ENCODE measurements around the gene CA11. TPM values are rescaled to one million over a fixed set of nuclear protein-coding genes. Genes with fewer than 3 reads are reported as not detected.
A peak's percentile ranks its signal among the peaks of the same experiment; 100 is the strongest.

The CA11 gene
- total and polyA plus RNA-seq, 2 of the 8 experiments (the other 6 are each of a cell fraction or from before 2014, with no cell fraction given) = 51.7 to 71.4 TPM

- TF ChIP-seq USF2 (IDR thresholded peaks at IDR 0.05; ENCODE audit: low read length) = peak; percentile 92
- TF ChIP-seq MAX (IDR thresholded peaks at IDR 0.05) = peak; percentile 87
- no peak for TF ChIP-seq SIX5 (IDR thresholded peaks at IDR 0.05; ENCODE audit: low read depth, low read length)
- TF ChIP-seq KDM5A (IDR thresholded peaks at IDR 0.05; ENCODE audit: low read length) = no peak
- peak; percentile 98 for TF ChIP-seq TEAD4 (IDR thresholded peaks at IDR 0.05; ENCODE audit: low read depth, low read length)
- TF ChIP-seq YY1 (IDR thresholded peaks at IDR 0.05; ENCODE audit: low read depth, low read length) = no peak
- TF ChIP-seq POLR2A (IDR thresholded peaks at IDR 0.05; ENCODE audit: control extremely low read depth in 1 of 2, low read depth in 2 of 2, low read length in 2 of 2) = peak in 1 of 2 experiments; percentile 69; a peak in 1 of 3 replicates
- TF ChIP-seq RXRA (IDR thresholded peaks at IDR 0.05; ENCODE audit: insufficient read depth, low read depth, low read length) = 0 out of 2 replicates have a peak, but pooled peaks have one; percentile 11
- TF ChIP-seq ASH2L (IDR thresholded peaks at IDR 0.05; ENCODE audit: low read length) = peak; percentile 28
- 0 out of 2 replicates have a peak, but pooled peaks have one; percentile 47 for TF ChIP-seq TCF12 (IDR thresholded peaks at IDR 0.05; ENCODE audit: low read depth, low read length)
These were observed 11.3 kb downstream of the CA11 start (continued) for GRCh38 chr19:48634424-48635262.

Data from H1 (cell line).